Peyer's patch (tissue), 4 donors: ENCODE results near the gene ZBTB7A.

ENCODE experiments used
- POLR2A ChIP-seq, 2 donors: fragments of 450-650 bp; IDR thresholded peaks; one replicate each; pipeline ENCODE4 v1.5.1; 2017; ENCODE audit warnings: antibody characterized with exemption in 2 of 2, mild to moderate bottlenecking in 2 of 2, moderate library complexity in 2 of 2
- TF ChIP-seq, protein P1 (sequence below), 6 experiments: fragments of 450-650 bp in 4 of 6; fragments of 200-600 bp in 2 of 6; sonication (generic) in 1 of 6; IDR thresholded peaks; one replicate each; pipeline ENCODE4 v1.5.1; 2017 to 2019; ENCODE audit warnings: antibody characterized with exemption in 6 of 6, mild to moderate bottlenecking in 3 of 6, moderate library complexity in 1 of 6

DNA sequence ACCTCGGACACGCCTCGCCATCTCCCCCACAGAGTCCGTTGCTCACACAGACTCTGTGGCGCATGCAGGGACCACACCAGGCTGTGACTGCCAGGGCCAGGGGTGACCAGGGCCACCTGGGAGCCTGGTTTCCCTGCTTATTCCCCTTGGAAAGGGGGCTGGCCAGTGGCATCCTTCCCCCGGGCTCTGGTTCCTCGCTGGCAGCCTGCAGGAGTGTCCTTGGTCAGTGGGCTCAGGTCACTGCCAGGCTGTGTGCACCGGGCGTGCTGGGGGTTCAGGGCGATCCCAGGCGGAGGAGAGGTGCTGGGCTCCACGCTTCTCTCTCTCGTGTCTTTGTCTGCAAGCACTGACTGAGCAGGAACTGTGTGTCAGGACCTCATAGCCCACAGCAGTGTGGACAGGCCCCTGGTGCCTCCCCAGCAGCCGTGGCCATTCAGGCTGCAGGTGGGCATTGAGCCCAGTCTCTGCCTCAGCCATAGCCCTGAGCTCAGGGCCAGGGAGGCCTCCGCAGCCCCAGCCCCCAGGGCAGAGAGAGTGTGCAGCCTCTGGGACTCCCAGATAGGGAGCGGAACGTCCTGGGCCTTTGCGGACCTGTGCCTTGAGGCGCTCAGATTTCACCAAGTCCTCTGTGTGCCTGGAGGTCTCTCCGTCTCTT, 52.7 kb downstream of the ZBTB7A start:
- TF ChIP-seq, protein P1, sequence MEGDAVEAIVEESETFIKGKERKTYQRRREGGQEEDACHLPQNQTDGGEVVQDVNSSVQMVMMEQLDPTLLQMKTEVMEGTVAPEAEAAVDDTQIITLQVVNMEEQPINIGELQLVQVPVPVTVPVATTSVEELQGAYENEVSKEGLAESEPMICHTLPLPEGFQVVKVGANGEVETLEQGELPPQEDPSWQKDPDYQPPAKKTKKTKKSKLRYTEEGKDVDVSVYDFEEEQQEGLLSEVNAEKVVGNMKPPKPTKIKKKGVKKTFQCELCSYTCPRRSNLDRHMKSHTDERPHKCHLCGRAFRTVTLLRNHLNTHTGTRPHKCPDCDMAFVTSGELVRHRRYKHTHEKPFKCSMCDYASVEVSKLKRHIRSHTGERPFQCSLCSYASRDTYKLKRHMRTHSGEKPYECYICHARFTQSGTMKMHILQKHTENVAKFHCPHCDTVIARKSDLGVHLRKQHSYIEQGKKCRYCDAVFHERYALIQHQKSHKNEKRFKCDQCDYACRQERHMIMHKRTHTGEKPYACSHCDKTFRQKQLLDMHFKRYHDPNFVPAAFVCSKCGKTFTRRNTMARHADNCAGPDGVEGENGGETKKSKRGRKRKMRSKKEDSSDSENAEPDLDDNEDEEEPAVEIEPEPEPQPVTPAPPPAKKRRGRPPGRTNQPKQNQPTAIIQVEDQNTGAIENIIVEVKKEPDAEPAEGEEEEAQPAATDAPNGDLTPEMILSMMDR (IDR thresholded peaks at IDR 0.05): no peak
- TF ChIP-seq POLR2A (IDR thresholded peaks at IDR 0.05): no peak
